Measurements from ENCODE around the gene FOXP1. TPM values are rescaled to one million over a fixed set of nuclear protein-coding genes. Genes with fewer than 3 reads are reported as not detected.

FOXP1 gene
- total RNA-seq, 4 donors from 2014 or later, result 13.2 to 46.6 (median 29.2) TPM

DNA sequence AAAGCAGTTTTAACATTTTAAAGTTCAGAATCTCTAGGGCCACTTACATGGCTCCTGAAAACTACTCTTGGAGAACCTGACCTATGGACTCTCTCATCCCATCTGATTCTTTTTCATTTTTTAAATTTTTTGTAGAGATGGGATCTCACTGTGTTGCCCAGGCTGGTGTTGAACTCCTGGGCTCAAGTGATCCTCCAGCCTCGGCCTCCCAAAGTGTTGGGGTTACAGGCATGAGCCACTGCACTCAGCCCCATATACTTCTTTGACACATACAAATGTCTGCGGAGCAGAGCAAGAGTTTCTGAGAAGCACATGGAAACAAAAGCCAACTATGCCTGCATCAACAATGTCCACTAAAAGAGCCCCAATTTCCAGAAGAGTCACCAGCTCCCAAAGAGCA is 189.8 kb downstream of the FOXP1 start:
- Histone ChIP-seq H3K4me1 (peaks cover 21 to 22% of the 10 kb centered on the region in 2 donors), H3K4me3 (no peak overlapping the region), H3K36me3 (no peaks in the 10 kb centered on the region), H3K27ac (no peak overlapping the region), H3K9me3 (no peaks in the 10 kb centered on the region), H3K27me3 (no peaks in the 10 kb centered on the region)
- intact Hi-C loops (cut with DNase I; ENCODE audit: low total_unique reads), result loop anchor here (10.0 kb wide), 2 partner anchors 329 to 389 kb away; no protein-coding TSS in a partner anchor
- DNase-seq (no peak), ATAC-seq (no peak)
- no peak for TF ChIP-seq POLR2A (IDR thresholded peaks at IDR 0.05)
- TF ChIP-seq, protein P1, sequence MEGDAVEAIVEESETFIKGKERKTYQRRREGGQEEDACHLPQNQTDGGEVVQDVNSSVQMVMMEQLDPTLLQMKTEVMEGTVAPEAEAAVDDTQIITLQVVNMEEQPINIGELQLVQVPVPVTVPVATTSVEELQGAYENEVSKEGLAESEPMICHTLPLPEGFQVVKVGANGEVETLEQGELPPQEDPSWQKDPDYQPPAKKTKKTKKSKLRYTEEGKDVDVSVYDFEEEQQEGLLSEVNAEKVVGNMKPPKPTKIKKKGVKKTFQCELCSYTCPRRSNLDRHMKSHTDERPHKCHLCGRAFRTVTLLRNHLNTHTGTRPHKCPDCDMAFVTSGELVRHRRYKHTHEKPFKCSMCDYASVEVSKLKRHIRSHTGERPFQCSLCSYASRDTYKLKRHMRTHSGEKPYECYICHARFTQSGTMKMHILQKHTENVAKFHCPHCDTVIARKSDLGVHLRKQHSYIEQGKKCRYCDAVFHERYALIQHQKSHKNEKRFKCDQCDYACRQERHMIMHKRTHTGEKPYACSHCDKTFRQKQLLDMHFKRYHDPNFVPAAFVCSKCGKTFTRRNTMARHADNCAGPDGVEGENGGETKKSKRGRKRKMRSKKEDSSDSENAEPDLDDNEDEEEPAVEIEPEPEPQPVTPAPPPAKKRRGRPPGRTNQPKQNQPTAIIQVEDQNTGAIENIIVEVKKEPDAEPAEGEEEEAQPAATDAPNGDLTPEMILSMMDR (IDR thresholded peaks at IDR 0.05 in 4 of 5, conservative IDR thresholded peaks at IDR 0.05 in 1 of 5), result no peak
- in situ Hi-C loops (cut with MboI; ENCODE audit: low sequenced_read_pairs in 4 of 4), result no loop called here

DNA sequence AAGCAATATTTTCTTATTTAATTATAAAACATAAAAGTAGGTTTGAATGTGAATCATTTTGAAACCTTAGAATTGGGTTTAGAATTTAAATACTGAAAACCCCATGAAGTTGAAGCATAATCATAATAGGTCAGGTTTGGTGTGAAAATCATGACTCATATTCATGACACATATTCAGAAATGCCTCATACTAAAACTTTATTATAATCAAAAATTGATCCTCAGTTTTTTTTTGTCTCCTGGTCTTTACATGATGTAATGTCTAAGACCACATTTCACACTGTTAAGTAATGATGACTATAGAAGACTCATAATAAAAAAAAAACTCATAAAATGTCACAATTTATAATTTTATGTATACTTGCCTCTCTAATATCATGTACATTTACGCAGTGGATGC is 190.4 kb downstream of the FOXP1 start:
- Histone ChIP-seq H3K9me3 (no peaks in the 10 kb centered on the region), H3K4me1 (peaks cover 21 to 22% of the 10 kb centered on the region in 2 donors), H3K36me3 (no peaks in the 10 kb centered on the region), H3K4me3 (no peak overlapping the region), H3K27ac (no peak overlapping the region), H3K27me3 (no peaks in the 10 kb centered on the region)
- in situ Hi-C loops (cut with MboI; ENCODE audit: low sequenced_read_pairs in 4 of 4), result no loop called here
- intact Hi-C loops (cut with DNase I; ENCODE audit: low total_unique reads), result loop anchor here (10.0 kb wide), 2 partner anchors 328 to 388 kb away; no protein-coding TSS in a partner anchor
- DNase-seq (no peak), ATAC-seq (no peak)
- TF ChIP-seq, protein P1 (IDR thresholded peaks at IDR 0.05 in 4 of 5, conservative IDR thresholded peaks at IDR 0.05 in 1 of 5), result no peak
- TF ChIP-seq POLR2A (IDR thresholded peaks at IDR 0.05), result no peak

DNA sequence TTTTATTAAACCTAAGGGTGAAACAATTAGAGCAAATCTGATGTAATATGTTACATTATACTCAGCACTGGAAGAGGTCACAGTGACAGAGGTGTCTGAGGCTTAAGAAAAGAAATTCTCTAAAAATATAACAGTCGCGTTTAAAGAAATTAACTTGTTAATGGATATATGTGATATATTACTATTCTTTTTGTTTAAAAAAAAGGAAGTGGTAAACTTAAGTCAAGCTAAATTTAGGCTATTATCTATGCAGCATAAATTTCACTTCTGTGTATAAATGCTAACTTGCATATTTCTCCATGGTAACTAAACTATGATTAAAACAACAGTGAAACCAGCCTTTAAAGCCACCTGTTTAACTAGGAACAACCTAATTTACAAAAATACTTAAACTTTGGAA is 191.3 kb downstream of the FOXP1 start:
- Histone ChIP-seq H3K9me3 (no peaks in the 10 kb centered on the region), H3K4me1 (peaks cover 20 to 22% of the 10 kb centered on the region in 2 donors), H3K4me3 (no peak overlapping the region), H3K27ac (no peak overlapping the region), H3K36me3 (no peaks in the 10 kb centered on the region), H3K27me3 (no peaks in the 10 kb centered on the region)
- DNase-seq (no peak), ATAC-seq (no peak)
- in situ Hi-C loops (cut with MboI; ENCODE audit: low sequenced_read_pairs in 4 of 4), result no loop called here
- TF ChIP-seq, protein P1 (IDR thresholded peaks at IDR 0.05 in 4 of 5, conservative IDR thresholded peaks at IDR 0.05 in 1 of 5), result no peak
- TF ChIP-seq POLR2A (IDR thresholded peaks at IDR 0.05), result no peak
- intact Hi-C loops (cut with DNase I; ENCODE audit: low total_unique reads), result loop anchor here (10.0 kb wide), 2 partner anchors 327 to 387 kb away; no protein-coding TSS in a partner anchor

DNA sequence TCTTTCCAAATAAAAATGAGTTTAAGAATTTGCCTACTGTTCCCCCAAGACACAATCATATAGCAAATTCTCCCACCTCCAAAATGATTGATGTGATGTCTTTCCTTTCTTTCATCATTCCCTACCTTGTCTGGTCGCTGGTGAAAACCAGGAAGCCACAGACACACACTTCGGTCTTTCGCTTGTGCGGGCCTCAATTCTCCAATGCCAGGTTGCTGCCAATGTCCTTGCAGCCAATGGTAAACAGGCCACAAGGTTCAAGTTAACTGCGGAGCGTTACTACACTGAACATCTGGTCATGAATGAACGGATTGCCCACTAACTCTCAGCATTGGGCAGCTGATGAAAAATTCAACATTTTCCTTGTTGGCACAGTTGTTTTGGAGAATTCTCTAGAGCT is 192.2 kb downstream of the FOXP1 start:
- no peak for DNase-seq
- in situ Hi-C loops (cut with MboI; ENCODE audit: low sequenced_read_pairs in 4 of 4), result no loop called here
- Histone ChIP-seq H3K36me3 (no peaks in the 10 kb centered on the region), H3K27ac (no peak overlapping the region), H3K9me3 (no peaks in the 10 kb centered on the region), H3K27me3 (no peaks in the 10 kb centered on the region), H3K4me3 (no peak overlapping the region), H3K4me1 (peaks cover 16 to 19% of the 10 kb centered on the region in 2 donors)
- no peak for ATAC-seq
- intact Hi-C loops (cut with DNase I; ENCODE audit: low total_unique reads), result loop anchor here (10.0 kb wide), 2 partner anchors 327 to 387 kb away; no protein-coding TSS in a partner anchor
- TF ChIP-seq POLR2A (IDR thresholded peaks at IDR 0.05), result no peak
- TF ChIP-seq, protein P1 (IDR thresholded peaks at IDR 0.05 in 4 of 5, conservative IDR thresholded peaks at IDR 0.05 in 1 of 5), result no peak
